Sigmoid colon (tissue), 4 donors: ENCODE data around the gene SERPINB11.
"Not testable (repeated sequence)": the region's sequence is repeated elsewhere in the genome, so short reads cannot be mapped to it uniquely, and the experiment has no call there.

Source experiments
- POLR2A ChIP-seq, 2 donors: fragments of 450-650 bp; IDR thresholded peaks; one replicate each; pipeline ENCODE4 v1.6.1; 2016; ENCODE audit warnings: antibody characterized with exemption in 2 of 2, mild to moderate bottlenecking in 2 of 2, moderate library complexity in 2 of 2
- POLR2AphosphoS5 ChIP-seq, 4 donors: sonication (generic); formaldehyde crosslinking; IDR thresholded peaks; one replicate each; pipeline ENCODE4 v1.6.1; 2017; ENCODE audit warnings: antibody characterized with exemption in 4 of 4
- TF ChIP-seq, protein P1 (sequence below), 4 experiments: fragments of 450-650 bp in 3 of 4; fragments of 200-600 bp in 1 of 4; IDR thresholded peaks; one replicate each; pipeline ENCODE4 v1.5.1; 2016 to 2019; ENCODE audit warnings: antibody characterized with exemption in 4 of 4, mild to moderate bottlenecking in 3 of 4, moderate library complexity in 2 of 4

- TF ChIP-seq, protein P1, sequence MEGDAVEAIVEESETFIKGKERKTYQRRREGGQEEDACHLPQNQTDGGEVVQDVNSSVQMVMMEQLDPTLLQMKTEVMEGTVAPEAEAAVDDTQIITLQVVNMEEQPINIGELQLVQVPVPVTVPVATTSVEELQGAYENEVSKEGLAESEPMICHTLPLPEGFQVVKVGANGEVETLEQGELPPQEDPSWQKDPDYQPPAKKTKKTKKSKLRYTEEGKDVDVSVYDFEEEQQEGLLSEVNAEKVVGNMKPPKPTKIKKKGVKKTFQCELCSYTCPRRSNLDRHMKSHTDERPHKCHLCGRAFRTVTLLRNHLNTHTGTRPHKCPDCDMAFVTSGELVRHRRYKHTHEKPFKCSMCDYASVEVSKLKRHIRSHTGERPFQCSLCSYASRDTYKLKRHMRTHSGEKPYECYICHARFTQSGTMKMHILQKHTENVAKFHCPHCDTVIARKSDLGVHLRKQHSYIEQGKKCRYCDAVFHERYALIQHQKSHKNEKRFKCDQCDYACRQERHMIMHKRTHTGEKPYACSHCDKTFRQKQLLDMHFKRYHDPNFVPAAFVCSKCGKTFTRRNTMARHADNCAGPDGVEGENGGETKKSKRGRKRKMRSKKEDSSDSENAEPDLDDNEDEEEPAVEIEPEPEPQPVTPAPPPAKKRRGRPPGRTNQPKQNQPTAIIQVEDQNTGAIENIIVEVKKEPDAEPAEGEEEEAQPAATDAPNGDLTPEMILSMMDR (IDR thresholded peaks at IDR 0.05), result not testable (repeated sequence)
- TF ChIP-seq POLR2A, POLR2AphosphoS5 (IDR thresholded peaks at IDR 0.05): not testable (repeated sequence)
These were observed 43.8 kb upstream of the SERPINB11 start for GRCh38 chr18:63658920-63659319.
